ENCODE results near the gene PRC1.

GRCh38 chr15:90955624-90956273 lies 38.6 kb downstream of the PRC1 start:
- TF ChIP-seq CTCF (IDR thresholded peaks at IDR 0.05 in 8 of 11, conservative IDR thresholded peaks at IDR 0.05 in 3 of 11) (no peak), POLR2AphosphoS5 (IDR thresholded peaks at IDR 0.05) (no peak), POLR2A (IDR thresholded peaks at IDR 0.05) (no peak)
